ENCODE data around the gene KCNMA1.

KCNMA1 gene

DNA sequence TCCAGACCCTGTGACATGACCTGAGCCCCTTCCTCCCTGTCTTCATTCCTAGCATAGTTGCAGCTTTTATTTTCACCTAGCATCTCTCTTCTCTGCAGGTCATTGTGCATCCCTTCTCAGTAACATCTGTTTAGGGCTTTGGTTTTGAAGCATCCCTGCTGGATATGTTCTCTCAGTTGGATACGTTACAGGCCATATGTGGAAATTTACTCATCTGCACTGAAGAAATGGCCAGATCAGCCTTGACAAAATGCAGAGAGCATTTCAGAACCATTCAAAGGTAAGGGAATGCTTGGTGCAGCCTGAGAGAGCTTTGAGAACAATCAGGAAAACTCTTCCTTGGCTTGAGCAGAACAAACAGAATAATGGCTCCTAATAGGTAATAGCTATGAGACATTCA, 647.0 kb downstream of the KCNMA1 start:
- DNase-seq = no peak

DNA sequence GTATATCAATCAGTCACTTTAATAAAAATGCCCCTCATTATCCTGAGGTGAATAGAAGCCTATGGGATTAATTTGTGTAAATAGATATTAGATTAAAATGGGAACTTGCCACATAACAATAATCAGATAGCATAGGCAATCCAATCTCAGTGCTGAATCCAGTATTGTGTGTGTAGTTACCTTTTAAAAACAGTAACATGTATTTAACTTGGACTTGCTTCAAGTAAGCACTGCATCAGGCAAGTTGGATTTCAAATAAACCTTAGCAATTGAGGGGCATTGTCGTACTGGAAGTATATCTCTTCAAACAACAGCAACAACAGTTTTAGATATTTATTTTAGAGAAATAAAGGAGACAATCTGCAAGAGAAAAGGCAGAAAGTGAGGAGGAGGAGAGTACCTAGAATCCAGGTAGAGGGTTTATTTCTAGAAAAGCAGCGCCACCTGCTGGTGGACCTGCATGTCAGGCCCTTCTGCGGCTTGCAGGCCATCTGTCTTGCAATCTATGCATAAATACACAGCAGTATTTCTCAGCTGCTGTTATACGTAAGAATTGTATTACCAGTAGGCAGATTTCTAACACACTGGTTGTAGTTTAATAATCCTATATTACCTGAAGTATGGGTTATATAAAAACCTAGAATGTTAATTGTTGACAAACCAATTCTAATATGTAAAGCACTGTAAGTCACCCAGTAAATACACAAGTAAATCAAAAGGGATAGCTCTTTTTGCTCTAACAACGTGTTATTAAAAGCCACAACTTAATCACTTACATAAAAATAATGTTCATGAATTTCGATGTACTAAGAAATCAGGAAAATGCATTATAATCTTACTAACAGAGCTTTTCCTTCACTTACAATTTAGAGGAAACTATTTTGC, 652.8 kb downstream of the KCNMA1 start:
- peak; percentile 59 for DNase-seq

DNA sequence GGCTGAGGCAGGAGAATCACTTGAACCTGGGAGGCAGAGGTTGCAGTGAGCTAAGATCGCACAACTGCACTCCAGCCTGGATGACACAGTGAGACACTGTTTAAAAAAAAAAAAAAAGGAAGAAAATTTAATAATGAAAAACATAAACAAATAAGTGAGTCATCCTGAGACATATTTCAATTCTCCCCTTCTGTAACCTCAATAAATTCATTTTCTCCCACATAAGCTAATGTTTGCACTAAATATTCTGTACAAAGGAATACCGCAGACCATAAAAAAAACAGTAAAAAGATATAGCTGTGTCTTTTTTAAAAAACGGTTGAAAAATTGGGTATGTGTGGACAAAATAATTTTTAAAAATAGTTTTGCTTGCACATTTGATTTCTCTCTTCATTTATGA, 654.0 kb downstream of the KCNMA1 start:
- no peak for DNase-seq

DNA sequence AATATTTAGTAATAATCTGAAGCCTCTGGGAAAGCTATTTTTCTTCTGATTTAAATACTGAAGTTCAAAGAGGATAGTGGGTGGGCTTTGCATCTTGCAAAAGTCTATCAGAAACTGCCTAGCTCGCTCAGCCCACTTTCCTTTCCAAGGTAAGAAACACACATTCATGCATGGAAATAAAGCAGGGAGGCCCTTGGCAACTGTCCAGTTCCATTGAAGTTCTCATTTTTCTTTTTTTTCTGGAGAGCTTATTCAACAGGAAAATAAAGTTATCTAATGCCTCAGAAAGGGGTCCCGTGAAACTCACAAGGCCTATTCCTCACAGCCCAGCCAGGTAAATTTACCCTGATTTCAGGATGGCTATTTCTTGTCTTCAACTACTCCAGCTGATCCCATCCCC, 654.9 kb downstream of the KCNMA1 start:
- no peak for DNase-seq

DNA sequence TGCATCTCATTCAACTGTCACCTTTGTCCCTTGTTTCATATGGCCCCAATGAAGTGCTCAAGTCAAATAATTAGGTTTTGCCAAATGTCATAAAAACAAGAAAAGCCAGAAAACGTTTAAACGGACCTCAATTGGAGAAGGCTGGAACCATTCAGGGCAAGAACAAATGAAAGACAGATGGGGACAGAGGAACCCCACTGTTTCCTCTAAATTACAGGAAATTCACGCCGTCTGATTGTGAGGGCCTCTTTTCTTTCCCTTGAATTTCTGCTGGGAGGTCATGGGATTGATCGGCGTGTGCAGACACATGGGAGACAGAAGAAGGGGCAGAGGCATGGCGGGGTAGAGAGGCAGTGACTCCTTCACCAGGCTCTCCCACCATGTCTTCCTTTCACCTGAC, 656.4 kb downstream of the KCNMA1 start:
- DNase-seq = no peak

DNA sequence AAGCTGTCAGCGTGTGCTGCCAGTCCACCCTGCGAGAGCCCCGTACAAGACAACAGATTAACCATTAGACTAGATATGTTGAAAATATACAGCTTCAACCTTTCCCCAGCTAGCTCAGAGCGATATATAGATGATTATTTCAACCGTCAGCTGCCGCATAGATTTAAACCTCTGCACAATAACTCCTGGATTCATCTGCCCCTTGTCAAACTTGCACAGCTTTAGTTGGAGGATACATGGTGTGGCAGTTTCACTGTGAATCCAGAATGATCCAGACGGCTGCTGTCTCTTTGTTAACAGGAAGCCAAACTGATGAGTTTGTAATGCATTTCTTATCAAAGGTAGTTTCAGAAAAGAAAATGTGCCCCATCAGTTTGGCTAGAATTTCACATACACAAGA, 659.7 kb downstream of the KCNMA1 start:
- no peak for DNase-seq

DNA sequence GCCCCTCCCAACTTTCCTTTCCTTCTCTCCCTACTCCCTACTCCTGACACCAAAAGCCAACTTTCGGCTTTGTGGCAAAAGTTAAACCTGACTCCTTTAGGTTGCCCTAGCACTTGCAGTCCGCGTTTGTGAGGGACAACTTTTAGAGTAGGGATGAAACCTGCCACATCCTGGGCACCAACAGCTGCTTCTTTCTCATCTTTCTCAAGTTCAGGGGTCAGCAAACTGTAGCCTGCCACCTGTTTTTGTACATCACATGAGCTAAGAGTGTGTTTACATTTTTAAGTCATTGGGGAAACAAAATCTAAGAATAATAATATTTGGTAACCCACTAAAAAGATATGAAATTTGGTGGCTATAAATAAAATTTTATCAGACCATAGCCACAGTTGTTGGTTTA, 660.6 kb downstream of the KCNMA1 start:
- DNase-seq = no peak

DNA sequence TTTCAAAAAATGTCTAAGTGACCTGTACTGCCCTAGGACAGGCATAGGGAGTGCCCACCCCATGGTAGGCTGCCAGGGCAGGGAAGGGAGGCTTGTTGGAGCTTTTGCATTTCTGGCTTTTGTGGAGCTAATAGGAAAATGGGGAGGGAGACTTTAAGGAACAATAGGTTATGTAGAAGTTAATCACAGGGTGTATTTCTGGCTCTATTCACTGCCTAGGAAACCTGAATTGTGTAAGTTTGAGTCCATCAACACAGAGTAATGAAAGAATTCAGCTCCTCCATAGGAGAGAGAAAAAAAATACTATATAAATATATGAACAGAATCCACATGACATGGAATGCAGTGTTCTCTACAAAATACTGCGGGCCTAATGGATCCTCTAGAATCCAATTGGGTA, 661.5 kb downstream of the KCNMA1 start:
- no peak for DNase-seq

DNA sequence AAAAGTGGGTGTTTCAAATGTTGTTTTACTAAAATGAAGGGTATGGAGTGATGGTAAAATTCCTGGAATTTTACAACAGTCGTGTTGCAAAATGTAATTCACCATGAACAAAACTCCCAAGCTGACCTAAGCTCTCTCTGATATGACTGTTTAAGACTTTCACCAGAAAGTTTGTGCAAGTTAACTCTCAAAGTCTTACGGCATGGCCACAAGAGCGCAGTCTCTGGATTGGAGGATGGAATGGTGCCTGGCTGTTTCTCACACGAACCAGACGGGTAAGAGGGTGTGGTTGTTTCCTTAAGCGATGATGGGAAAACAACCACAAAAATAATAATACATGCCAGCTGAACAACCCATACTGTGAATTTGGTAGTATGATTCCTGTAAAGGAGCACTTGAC, 662.5 kb downstream of the KCNMA1 start:
- DNase-seq = no peak

DNA sequence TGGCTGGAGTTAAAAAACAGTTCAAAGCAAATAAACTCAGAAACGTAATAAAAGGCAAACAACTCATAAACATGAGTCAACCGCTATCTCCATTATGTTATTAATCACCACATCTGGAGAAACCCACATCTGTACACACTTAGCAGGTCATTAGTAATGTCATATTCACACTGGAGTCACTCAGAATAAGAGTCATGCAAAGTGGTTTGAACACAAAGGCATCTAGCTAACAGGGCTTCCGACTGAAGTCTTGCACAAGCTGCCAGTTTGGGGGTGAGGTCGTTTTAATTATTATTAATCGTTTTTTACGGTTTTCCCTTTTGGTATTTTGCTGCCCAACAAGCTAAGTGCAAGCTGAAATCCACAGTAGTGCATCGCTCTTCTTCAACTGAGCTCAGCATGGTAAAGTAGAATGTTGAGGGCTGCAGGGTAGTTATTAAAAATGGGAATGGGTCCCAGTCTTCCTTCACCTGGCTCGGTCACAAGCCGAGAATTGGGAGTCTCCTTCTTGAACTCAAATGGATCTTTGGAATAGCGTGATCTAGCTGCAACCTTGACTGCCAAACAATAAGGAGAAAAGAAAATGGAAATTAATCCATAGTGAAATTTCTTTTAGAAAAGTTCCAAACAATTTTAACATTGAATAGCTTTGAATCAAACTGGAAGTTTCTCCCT, 663.5 kb downstream of the KCNMA1 start:
- DNase-seq = no peak

DNA sequence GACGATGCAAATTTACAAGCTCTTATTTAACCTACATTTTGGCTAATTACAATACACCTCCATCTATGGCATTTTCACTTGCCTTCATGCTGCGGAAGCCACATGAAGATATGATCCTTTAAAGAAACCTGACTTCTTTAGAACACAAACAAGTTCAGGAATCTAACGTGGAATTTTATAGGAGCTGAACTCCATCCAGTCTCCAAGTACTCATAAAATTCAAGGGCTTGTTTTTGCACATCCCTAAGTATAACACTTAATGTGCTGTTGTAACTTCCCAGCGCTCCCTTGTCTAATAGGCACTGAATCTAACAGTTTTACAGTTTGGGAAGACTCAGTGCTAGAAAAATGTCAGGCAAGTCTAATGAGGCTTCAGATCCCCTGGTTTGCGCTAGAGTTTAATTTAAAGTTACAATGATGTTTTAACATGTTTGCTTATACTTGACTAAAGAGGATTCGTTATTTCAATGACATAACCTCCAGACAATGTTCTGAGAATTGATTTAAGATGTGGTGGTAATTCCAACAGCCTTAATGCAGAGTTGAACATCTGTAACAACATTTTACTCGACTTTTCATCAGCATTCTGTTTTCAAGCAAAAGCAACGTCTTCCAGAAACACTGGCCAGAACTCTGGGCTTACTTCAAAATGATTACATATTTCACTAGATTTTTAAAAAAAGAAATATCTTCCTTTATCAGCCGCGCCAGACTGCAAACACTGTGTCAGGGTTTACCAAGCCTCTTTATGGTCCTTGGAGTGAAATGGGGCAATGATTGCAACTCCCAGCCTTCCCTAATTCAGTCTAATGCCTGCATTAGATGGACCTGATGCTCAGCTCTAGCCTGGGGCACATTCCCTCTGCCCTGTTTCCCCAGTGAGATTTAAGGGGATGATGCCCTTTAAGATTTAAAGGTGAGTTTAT, 664.3 kb downstream of the KCNMA1 start:
- no peak for DNase-seq

DNA sequence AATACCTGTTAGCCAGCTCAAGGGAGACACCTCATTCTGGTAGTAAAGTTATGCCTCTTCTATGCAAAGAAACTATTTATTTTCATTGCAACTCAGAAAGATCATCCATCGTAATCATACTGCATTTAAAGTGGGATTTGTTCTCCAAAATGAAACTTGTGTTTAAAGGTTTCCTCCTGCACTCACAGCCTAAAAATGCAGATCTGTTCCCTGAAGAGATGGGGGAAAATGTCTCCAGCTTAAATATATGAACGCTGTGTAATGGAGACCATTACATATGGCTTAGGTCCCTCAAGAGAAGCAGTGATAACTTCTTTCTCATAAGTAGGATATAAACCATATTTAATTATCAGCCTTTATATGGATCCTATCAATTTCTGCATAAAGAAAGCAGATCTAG, 665.1 kb downstream of the KCNMA1 start:
- DNase-seq = no peak

DNA sequence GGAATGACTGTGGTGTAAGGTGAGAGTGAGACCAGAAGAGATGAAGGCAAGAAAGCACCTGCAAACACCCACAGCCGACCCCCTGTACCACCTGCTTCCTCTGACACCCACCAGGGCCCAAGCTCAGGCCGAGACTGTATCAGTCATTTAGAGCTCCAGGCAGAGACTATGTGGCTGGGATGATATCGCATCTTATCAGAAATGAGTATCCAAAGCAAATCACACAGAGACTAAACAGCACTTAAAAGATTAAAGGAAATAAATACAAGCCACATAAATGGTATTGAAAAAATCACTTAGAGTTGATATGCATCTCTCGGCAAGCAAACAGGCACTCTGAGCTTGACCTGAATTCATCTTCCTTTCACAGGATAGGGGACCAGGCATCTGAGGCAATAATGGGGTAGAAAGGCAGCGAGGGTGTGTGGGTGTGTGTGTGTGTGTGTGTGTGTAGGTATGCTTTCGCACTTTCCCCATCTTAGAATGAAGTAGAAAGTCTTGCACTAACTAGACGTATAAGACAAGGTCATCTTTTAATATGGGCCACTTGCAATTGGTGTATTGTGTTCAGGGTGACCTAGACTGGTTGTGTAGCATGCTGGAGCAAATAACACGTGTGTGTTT, 665.9 kb downstream of the KCNMA1 start:
- DNase-seq = no peak

DNA sequence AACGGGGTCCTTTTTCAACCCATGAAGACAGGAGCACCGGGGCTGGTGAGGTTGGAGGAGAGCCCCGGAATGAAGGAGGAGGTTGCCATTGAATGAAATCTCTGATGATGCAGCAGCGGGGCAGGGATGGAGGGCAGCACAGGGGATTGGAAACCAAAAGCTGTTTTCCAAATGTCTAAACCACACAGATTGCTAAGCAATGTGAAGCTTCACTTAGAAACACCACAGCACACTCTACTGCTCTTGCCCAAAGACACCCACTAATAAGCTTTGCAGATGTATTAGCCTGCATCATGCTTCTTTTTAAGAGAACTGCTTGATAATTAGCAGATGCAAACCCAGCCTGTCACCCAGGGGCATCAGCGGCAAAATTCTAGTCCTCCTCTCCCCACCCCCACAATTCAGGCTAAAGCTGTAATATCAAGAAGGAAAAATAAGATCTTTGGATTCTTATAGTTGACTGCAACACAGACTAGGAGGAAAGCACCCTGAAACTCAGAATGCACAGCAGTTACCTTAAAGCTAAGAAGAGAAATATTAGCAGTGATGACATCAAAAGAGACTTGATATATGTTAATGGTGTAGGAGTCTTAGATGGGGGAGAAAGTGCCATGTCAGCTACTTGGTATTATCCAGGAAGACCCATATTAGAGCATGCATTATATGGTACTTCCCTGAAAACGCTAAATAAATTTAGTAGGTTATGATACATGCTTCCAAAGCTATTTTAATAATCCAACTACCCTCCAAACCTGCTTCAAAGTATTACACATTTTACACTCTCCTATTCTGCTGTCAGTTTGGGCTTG, 666.7 kb downstream of the KCNMA1 start:
- DNase-seq = no peak

DNA sequence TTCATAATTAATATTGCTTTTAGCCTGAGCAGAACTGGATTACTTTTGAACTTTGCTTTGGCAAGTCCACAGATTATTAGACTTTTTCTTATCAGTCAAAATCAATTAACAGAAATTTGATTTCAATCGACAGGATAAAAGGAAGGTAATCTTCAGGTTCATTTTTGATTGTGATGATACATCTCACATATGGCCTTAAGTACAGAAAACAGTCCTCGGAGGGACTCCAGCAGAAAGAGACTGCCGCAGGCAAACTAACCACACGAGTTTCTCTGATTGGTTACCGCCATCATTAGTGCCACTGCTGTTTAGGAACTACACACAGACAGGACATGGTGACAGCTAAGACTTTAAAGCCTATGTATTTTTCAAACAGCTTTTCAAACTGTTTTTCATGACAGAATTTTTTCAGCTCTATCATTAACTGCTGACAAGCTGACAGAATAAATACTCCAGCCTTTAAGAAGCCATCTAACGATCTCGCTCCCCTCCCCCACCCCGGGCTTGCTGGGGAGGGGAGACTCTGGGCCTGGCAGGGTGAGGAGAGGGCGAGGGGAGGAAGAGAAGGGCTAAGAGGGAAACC, 668.2 kb downstream of the KCNMA1 start:
- no peak for DNase-seq

DNA sequence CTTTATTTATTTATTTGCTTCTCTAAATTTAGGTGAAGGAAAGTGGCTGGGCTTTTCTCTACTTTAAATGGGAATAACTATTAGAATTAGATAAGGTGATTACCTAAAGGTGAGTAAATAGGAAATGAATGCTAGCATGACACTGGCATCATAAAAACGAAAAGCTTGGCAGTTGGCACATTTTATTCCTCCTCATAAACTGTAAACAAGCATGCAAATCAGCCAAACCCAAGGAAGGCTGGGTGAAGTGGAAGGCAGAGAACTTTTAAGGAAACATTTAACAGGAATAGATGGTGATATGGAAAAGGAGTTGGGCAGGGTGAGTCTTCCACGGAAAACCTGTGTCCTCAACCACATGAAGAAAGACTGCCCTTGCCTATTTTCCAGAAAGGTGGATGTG, 669.1 kb downstream of the KCNMA1 start:
- DNase-seq = no peak

DNA sequence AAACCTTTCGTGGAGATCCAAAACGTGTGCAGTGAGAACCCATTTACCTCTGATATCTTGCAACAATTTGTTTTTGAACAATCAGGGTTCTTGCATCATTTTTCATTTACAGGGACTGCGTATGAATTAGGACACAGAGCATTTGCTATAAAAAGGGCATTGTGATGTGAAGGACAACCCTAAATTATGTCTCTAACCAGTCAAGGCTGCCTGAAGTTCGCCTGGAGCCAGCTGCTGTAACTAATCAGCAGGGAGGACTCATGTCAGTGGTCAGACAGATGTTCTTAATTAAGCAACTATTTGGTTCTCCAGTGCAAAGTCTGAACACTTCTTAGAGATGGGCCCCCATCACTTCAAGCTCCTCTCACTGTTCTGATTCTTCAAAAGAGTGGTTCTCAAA, 674.8 kb downstream of the KCNMA1 start:
- no peak for DNase-seq

DNA sequence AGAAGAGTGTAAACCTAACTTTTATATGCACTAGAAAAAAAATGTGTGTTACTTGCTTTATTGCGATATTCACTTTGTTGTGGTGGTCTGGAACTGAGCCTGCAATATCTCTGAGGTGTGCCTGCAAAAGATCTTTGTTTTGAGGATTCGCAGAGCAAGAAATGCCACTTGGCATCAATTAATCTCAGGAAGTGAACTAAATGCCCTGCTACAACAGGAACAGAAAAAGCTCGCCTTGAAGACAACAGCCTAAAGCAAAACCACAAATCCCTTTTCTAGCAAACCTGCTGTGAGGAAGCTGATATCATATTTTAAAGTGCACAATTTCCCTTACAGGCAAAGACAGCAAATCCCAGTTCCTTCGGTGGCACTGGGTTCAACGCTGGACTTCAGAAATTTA, 675.8 kb downstream of the KCNMA1 start:
- no peak for DNase-seq

DNA sequence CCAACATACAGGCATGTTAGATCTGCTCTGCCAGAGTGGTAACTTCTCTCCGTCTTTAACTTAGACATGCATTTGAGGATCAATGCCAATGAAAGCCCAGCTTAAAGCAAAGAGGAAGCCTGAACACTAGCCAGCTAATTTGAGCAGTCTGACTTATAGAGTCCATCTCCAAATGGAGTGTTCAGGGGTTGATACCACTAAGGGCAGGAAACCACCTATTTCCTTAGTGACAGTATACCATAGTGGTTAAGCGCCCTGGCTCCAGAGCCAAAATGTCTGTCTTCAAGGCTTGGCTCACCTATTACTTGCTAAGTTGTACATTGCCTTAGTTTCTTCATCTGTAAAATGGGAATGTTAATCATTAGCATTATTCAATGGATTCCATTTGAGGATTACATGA, 678.5 kb downstream of the KCNMA1 start:
- DNase-seq = no peak

DNA sequence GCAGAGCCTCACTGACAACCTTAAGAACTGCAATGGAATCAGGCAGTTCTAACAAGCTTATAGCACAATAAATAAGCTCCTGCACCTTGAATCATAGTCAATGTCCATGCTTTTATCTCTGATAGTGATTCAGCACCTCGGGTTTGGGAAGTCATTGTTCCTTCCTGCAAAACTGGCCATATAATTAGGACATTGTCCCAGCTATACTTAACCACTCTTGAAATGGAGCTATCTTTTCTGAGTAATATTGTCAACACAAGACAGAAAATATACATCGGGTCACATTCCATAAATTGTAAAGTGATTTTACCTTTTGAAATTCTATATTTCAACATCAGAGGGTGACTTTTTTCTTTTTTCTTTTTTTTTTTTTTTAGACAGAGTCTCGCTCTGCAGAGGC, 682.8 kb downstream of the KCNMA1 start:
- DNase-seq = no peak

DNA sequence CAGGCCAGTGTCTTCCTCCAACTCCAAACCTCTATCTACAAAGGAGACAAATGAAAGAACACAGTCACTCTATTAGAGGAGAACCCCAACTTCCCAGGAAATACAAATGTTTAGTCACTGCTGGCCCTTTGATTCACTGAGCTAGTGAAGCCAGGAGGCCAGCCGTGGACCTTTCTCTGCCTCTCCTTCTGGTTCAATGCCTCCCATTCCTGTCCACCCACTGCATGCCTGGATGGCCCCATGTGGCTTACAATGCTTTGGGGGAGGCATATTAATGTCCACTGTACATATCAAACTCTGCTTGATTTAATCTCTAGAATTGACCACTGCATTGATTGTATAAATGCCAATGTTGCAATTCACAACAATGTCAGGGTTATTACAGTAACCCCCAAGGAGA, 687.3 kb downstream of the KCNMA1 start:
- no peak for DNase-seq

DNA sequence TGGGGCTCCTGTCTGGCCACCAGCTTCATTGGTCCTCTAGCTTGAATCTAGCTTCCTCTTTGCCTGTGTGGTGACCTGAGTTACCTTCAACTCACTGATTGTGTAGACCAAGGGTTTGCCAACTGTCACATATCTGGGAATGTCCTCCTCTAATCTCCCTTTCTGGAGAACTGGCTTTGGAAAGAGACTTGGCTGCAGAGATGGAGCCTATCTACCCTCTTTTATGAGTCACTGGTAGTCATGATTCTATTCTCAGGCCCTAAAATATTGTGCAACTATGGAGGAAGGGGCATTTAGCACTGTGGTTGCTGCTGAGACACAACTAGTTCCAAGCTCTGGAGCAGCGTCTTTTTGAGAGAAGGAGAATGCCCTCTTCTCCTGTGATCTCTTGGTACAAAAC, 691.3 kb downstream of the KCNMA1 start:
- no peak for DNase-seq

Data from inflammatory macrophage treated with lipopolysaccharide for 4 hours (primary cell).